HUES6 (cell line): ENCODE results near the gene PKNOX2.

Experiments used
- H3K27ac ChIP-seq: 2 replicates; pipeline ENCODE4 v1.7.0; 2013; ENCODE audit warnings: low read depth, mild to moderate bottlenecking, low read length, inconsistent platforms
- H3K27me3 ChIP-seq: 2 replicates; pipeline ENCODE4 v1.6.1; 2013; ENCODE audit warnings: low read length; ENCODE audit not compliant: control insufficient read depth, insufficient read depth
- H3K36me3 ChIP-seq: 2 replicates; pipeline ENCODE4 v1.6.1; 2013; ENCODE audit warnings: low read length; ENCODE audit not compliant: control insufficient read depth, insufficient read depth
- H3K4me1 ChIP-seq: 2 replicates; pipeline ENCODE4 v1.6.1; 2013; ENCODE audit warnings: low read length; ENCODE audit not compliant: control insufficient read depth, insufficient read depth
- H3K4me3 ChIP-seq: 2 replicates; pipeline ENCODE4 v1.5.1; 2013; ENCODE audit warnings: low read depth, low read length
- H3K9ac ChIP-seq: one replicate; pipeline ENCODE4 v1.6.1; 2013; ENCODE audit warnings: mild to moderate bottlenecking, low read length
- H3K9me3 ChIP-seq: 2 replicates; pipeline ENCODE4 v1.6.1; 2013; ENCODE audit warnings: low read depth, low read length; ENCODE audit not compliant: control insufficient read depth, insufficient read depth

PKNOX2 gene

GRCh38 chr11:125315079-125315740, 150.7 kb downstream of the PKNOX2 start:
- H3K4me3 ChIP-seq, result no peak overlapping the region
- H3K4me1 ChIP-seq, result peaks cover 42% of the 10 kb centered on the region
- H3K27me3 ChIP-seq, result peaks cover 3% of the 10 kb centered on the region; the same call in 1 of the 2 replicates
- no peak overlapping the region for H3K9ac ChIP-seq
- no peak overlapping the region for H3K27ac ChIP-seq
- H3K36me3 ChIP-seq, result no peaks in the 10 kb centered on the region
- H3K9me3 ChIP-seq, result peaks cover 10% of the 10 kb centered on the region; the same call in 1 of the 2 replicates

- Histone ChIP-seq H3K27ac (no peak overlapping the region), H3K9ac (no peak overlapping the region), H3K4me3 (no peak overlapping the region), H3K27me3 (peaks cover 3% of the 10 kb centered on the region; the same call in 1 of the 2 replicates), H3K9me3 (peaks cover 10% of the 10 kb centered on the region; the same call in 1 of the 2 replicates), H3K36me3 (no peaks in the 10 kb centered on the region), H3K4me1 (peaks cover 41% of the 10 kb centered on the region)
These were observed 152.9 kb downstream of the PKNOX2 start for GRCh38 chr11:125317416-125317815.

- H3K4me3 ChIP-seq, result no peak overlapping the region
- no peaks in the 10 kb centered on the region for H3K36me3 ChIP-seq
- no peaks in the 10 kb centered on the region for H3K27me3 ChIP-seq
- no peak overlapping the region for H3K27ac ChIP-seq
- peaks cover 19% of the 10 kb centered on the region for H3K4me1 ChIP-seq
- peaks cover 10% of the 10 kb centered on the region; the same call in 1 of the 2 replicates for H3K9me3 ChIP-seq
- no peak overlapping the region for H3K9ac ChIP-seq
These were observed 155.1 kb downstream of the PKNOX2 start for GRCh38 chr11:125319649-125320048.

- no peak overlapping the region for H3K27ac ChIP-seq
- H3K9ac ChIP-seq, result no peak overlapping the region
- no peak overlapping the region for H3K4me3 ChIP-seq
- H3K9me3 ChIP-seq, result peaks cover 10% of the 10 kb centered on the region; the same call in 1 of the 2 replicates
- H3K27me3 ChIP-seq, result no peaks in the 10 kb centered on the region
- H3K4me1 ChIP-seq, result peaks cover 10% of the 10 kb centered on the region
- no peaks in the 10 kb centered on the region for H3K36me3 ChIP-seq
These were observed 156.0 kb downstream of the PKNOX2 start for GRCh38 chr11:125320347-125321076.

GRCh38 chr11:125322289-125322688, 157.7 kb downstream of the PKNOX2 start:
- Histone ChIP-seq H3K36me3 (no peaks in the 10 kb centered on the region), H3K9me3 (peaks cover 5% of the 10 kb centered on the region; the same call in 1 of the 2 replicates), H3K27ac (no peak overlapping the region), H3K9ac (no peak overlapping the region), H3K4me3 (no peak overlapping the region), H3K4me1 (peaks cover 9% of the 10 kb centered on the region), H3K27me3 (no peaks in the 10 kb centered on the region)

GRCh38 chr11:125325196-125325595, 160.6 kb downstream of the PKNOX2 start:
- Histone ChIP-seq H3K4me1 (peaks cover 13% of the 10 kb centered on the region), H3K9me3 (no peaks in the 10 kb centered on the region), H3K9ac (no peak overlapping the region), H3K27me3 (no peaks in the 10 kb centered on the region), H3K36me3 (no peaks in the 10 kb centered on the region), H3K27ac (no peak overlapping the region), H3K4me3 (no peak overlapping the region)

GRCh38 chr11:125326126-125326525, 161.6 kb downstream of the PKNOX2 start:
- no peak overlapping the region for H3K4me3 ChIP-seq
- no peaks in the 10 kb centered on the region for H3K36me3 ChIP-seq
- peaks cover 13% of the 10 kb centered on the region for H3K4me1 ChIP-seq
- no peak overlapping the region for H3K9ac ChIP-seq
- no peak overlapping the region for H3K27ac ChIP-seq
- no peaks in the 10 kb centered on the region for H3K9me3 ChIP-seq
- H3K27me3 ChIP-seq, result no peaks in the 10 kb centered on the region

- Histone ChIP-seq H3K27ac (no peak overlapping the region), H3K4me3 (no peak overlapping the region), H3K4me1 (peaks cover 17% of the 10 kb centered on the region), H3K9ac (no peak overlapping the region), H3K9me3 (no peaks in the 10 kb centered on the region), H3K27me3 (no peaks in the 10 kb centered on the region), H3K36me3 (no peaks in the 10 kb centered on the region)
These were observed 163.1 kb downstream of the PKNOX2 start for GRCh38 chr11:125327518-125328224.

- no peaks in the 10 kb centered on the region for H3K36me3 ChIP-seq
- no peak overlapping the region for H3K4me3 ChIP-seq
- peaks cover 17% of the 10 kb centered on the region for H3K4me1 ChIP-seq
- H3K27ac ChIP-seq, result no peak overlapping the region
- no peaks in the 10 kb centered on the region for H3K27me3 ChIP-seq
- H3K9me3 ChIP-seq, result no peaks in the 10 kb centered on the region
- no peak overlapping the region for H3K9ac ChIP-seq
These were observed 163.7 kb downstream of the PKNOX2 start for GRCh38 chr11:125328225-125328580.

GRCh38 chr11:125329786-125330185, 165.2 kb downstream of the PKNOX2 start:
- H3K9ac ChIP-seq, result no peak overlapping the region

More at GRCh38 chr11:125329786-125330185, 165.2 kb downstream of the PKNOX2 start:
- Histone ChIP-seq H3K9me3 (no peaks in the 10 kb centered on the region), H3K4me1 (peaks cover 17% of the 10 kb centered on the region), H3K36me3 (no peaks in the 10 kb centered on the region), H3K4me3 (no peak overlapping the region), H3K27me3 (no peaks in the 10 kb centered on the region), H3K27ac (no peak overlapping the region)
